ENCODE results near the gene PSMD4.

- no peak for TF ChIP-seq CTCF (IDR thresholded peaks at IDR 0.05)
- TF ChIP-seq POLR2A (IDR thresholded peaks at IDR 0.05), result no peak
- TF ChIP-seq EP300 (IDR thresholded peaks at IDR 0.05), result no peak
These were observed 11.8 kb downstream of the PSMD4 start for GRCh38 chr1:151266315-151266714.

Data from upper lobe of left lung (tissue), 4 donors.